Prostate gland (tissue), 2 donors: ENCODE results near the gene INPP5A. TPM values are rescaled to one million over a fixed set of nuclear protein-coding genes. Genes with fewer than 3 reads are reported as not detected.
"Not testable (repeated sequence)": the region's sequence is repeated elsewhere in the genome, so short reads cannot be mapped to it uniquely, and the experiment has no call there.

Source experiments
- DNase-seq: peaks from one replicate; pipeline ENCODE4 v3.0.0-alpha.2; 2019; ENCODE audit warnings: low spot score
- H3K27ac ChIP-seq, 2 donors: fragments of 200-600 bp; sonication (generic); 2 replicates each; pipeline ENCODE4 v1.5.1; 2017 to 2019
- H3K27me3 ChIP-seq: fragments of 200-600 bp; sonication (generic); replicated peaks from 2 replicates; pipeline ENCODE4 v1.5.1; 2019; ENCODE audit not compliant: insufficient read depth
- H3K36me3 ChIP-seq, 2 donors: fragments of 200-600 bp; sonication (generic); 1 replicate in 1 of 2; 2 replicates in 1 of 2; pipeline versions ENCODE4 v1.5.1 to v1.8.1; 2017 to 2019
- H3K4me1 ChIP-seq: fragments of 200-600 bp; sonication (generic); replicated peaks from 2 replicates; pipeline ENCODE4 v1.5.1; 2019
- H3K4me3 ChIP-seq, 2 donors: fragments of 200-600 bp; sonication (generic); 2 replicates each; pipeline ENCODE4 v1.5.1; 2017 to 2019
- H3K9me3 ChIP-seq: fragments of 200-600 bp; sonication (generic); 2 replicates; pipeline ENCODE4 v1.5.1; 2017
- CTCF ChIP-seq, 4 experiments: fragments of 200-600 bp in 2 of 4; fragments of 450-650 bp in 2 of 4; sonication (generic) in 2 of 4; IDR thresholded peaks; 1 replicate in 3 of 4; 2 replicates in 1 of 4; pipeline ENCODE4 v1.5.1; 2016 to 2019; ENCODE audit warnings: antibody characterized with exemption in 4 of 4, mild to moderate bottlenecking in 2 of 4, moderate library complexity in 2 of 4
- POLR2A ChIP-seq: fragments of 450-650 bp; IDR thresholded peaks from one replicate; pipeline ENCODE4 v1.6.1; 2016; ENCODE audit warnings: antibody characterized with exemption, mild to moderate bottlenecking
- POLR2AphosphoS5 ChIP-seq: sonication (generic); formaldehyde crosslinking; IDR thresholded peaks from one replicate; pipeline ENCODE4 v1.6.1; 2017; ENCODE audit warnings: antibody characterized with exemption
- WGBS: methylation state at CpG from one replicate; pipeline ENCODE4 v1.1.5; 2018; 5-methylcytosine and 5-hydroxymethylcytosine counted together
- intact Hi-C: fragments of 100-400 bp; cut with DNase I; formaldehyde crosslinking; loops from one replicate; pipeline ENCODE4 v1.14.2; 2022
- total RNA-seq, 2 donors: library from RNA; depleted of rRNA; stranded (reverse); fragments of >200 nt; gene quantifications; one replicate each; pipeline ENCODE4 v1.1.0, GENCODE V29; 2016

The INPP5A gene
- total RNA-seq, 2 donors from 2014 or later: 49.5 to 83.3 TPM

DNA sequence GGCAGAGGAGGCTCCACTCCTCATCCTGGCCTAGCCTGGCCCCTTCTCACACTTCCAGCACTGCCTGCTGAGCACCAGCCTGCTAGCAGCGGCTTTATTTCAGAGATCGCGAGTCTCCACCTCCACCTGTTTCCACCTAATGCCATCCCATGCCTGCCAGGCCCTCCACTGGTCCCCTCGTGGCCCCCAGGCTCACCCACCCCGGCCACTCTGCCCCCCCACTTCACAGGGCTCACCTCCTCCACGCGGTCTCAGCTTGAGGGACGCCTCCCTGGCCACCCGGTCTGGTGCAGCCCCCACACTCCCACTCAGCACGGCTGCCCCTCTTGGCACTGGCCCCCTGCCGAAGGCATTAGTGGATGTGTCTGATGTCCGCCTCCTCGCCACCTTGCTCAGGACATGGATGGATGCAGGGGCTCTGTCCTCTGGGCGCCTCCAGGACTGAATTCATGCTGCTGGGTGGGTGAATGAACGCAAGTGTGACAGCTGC lies 252.1 kb downstream of the INPP5A start:
- H3K27me3 ChIP-seq: peaks cover 31% of the 10 kb centered on the region
- peaks cover 15% of the 10 kb centered on the region for H3K4me1 ChIP-seq
- intact Hi-C loops: loop anchor here (10.0 kb wide), 1 partner anchor 135 kb away; no protein-coding TSS in a partner anchor
- no peak for DNase-seq
- H3K36me3 ChIP-seq: no peaks in the 10 kb centered on the region
- H3K27ac ChIP-seq: no peak overlapping the region
- H3K9me3 ChIP-seq: no peaks in the 10 kb centered on the region
- 76% methylated on average over 15 of the region's 15 CpGs for WGBS
- TF ChIP-seq POLR2A: no peak
- TF ChIP-seq CTCF (IDR thresholded peaks at IDR 0.05): no peak
- TF ChIP-seq POLR2AphosphoS5: no peak
- H3K4me3 ChIP-seq: no peak overlapping the region

DNA sequence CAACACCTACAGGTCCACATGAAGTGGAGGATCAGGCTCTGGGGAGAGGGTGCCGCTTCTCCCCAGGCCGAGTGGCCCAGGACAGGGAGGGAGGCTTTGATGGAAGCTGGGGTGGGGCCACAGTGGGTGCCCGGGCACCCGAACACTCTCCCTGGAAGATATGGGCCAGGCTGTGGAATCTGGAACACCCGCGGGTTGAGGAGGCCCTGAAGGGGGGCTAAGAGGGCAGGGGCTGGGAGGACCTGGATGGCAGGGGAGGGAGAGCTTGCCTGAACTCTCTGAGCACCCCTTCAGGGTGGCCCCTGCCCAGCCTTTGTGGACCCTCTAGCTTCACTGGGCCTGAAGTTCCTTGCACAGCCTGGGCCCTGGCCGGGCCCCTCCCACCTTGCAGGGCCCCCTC lies 252.9 kb downstream of the INPP5A start:
- WGBS: 63% methylated on average over 7 of the region's 7 CpGs
- peaks cover 25% of the 10 kb centered on the region for H3K27me3 ChIP-seq
- intact Hi-C loops: no loop called here

GRCh38 chr10:132790934-132791829 lies 253.6 kb downstream of the INPP5A start:
- H3K4me3 ChIP-seq: no peak overlapping the region
- peaks cover 25% of the 10 kb centered on the region for H3K27me3 ChIP-seq
- H3K4me1 ChIP-seq: peaks cover 15% of the 10 kb centered on the region
- WGBS: 63% methylated on average over 30 of the region's 31 CpGs
- no peak for DNase-seq
- H3K27ac ChIP-seq: no peak overlapping the region
- TF ChIP-seq CTCF (IDR thresholded peaks at IDR 0.05): no peak
- no peak for TF ChIP-seq POLR2AphosphoS5
- TF ChIP-seq POLR2A: no peak
- H3K9me3 ChIP-seq: no peaks in the 10 kb centered on the region
- no peaks in the 10 kb centered on the region for H3K36me3 ChIP-seq
- intact Hi-C loops: no loop called here

More for the DNA sequence above, 252.9 kb downstream of the INPP5A start:
- Histone ChIP-seq H3K27ac (no peak overlapping the region), H3K4me3 (no peak overlapping the region), H3K36me3 (no peaks in the 10 kb centered on the region), H3K4me1 (peaks cover 15% of the 10 kb centered on the region), H3K9me3 (no peaks in the 10 kb centered on the region)
- no peak for TF ChIP-seq CTCF (IDR thresholded peaks at IDR 0.05)
- TF ChIP-seq POLR2A: no peak
- TF ChIP-seq POLR2AphosphoS5: no peak
- no peak for DNase-seq

DNA sequence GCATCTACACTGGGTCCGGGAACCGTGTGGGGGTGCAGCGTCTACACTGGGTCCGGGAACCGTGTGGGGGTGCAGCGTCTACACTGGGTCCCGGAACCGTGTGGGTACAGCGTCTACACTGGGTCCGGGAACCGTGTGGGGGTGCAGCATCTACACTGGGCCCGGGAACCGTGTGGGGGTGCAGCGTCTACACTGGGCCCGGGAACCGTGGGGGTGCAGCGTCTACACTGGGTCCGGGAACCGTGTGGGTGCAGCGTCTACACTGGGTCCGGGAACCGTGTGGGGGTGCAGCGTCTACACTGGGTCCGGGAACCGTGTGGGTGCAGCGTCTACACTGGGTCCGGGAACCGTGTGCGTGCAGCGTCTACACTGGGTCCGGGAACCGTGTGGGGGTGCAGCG lies 254.5 kb downstream of the INPP5A start:
- H3K36me3 ChIP-seq, H3K4me3 ChIP-seq, H3K27ac ChIP-seq, intact Hi-C loops, DNase-seq, H3K9me3 ChIP-seq: not testable (repeated sequence)
- Histone ChIP-seq H3K27me3 (peaks cover 16% of the 10 kb centered on the region), H3K4me1 (peaks cover 10% of the 10 kb centered on the region)
- 93% methylated on average over 32 of the region's 33 CpGs for WGBS

GRCh38 chr10:132792796-132793195 lies 255.2 kb downstream of the INPP5A start:
- Histone ChIP-seq H3K27ac (no peak overlapping the region), H3K27me3 (peaks cover 10% of the 10 kb centered on the region), H3K36me3 (no peaks in the 10 kb centered on the region), H3K4me1 (peaks cover 4% of the 10 kb centered on the region), H3K4me3 (no peak overlapping the region), H3K9me3 (no peaks in the 10 kb centered on the region)
- DNase-seq: no peak
- intact Hi-C loops: no loop called here
- 88% methylated on average over 17 of the region's 17 CpGs for WGBS
- no peak for TF ChIP-seq CTCF (IDR thresholded peaks at IDR 0.05)
- no peak for TF ChIP-seq POLR2A
- TF ChIP-seq POLR2AphosphoS5: no peak
